Activated CD8-positive, alpha-beta memory T cell treated with anti-CD3 and anti-CD28 coated beads, Interleukin-2, amount 50 U/mL, for 24 hours (primary cell): Measurements from ENCODE around the gene RNF183.
"Not testable (repeated sequence)": the region's sequence is repeated elsewhere in the genome, so short reads cannot be mapped to it uniquely, and the experiment has no call there.

Experiments used
- DNase-seq: peaks from one replicate; pipeline ENCODE4 v3.0.0-alpha.2; 2020; ENCODE audit errors: extremely low read depth

The RNF183 gene

GRCh38 chr9:113316030-113316429, 12.9 kb upstream of the RNF183 start:
- no peak for DNase-seq

GRCh38 chr9:113315231-113315630, 12.1 kb upstream of the RNF183 start:
- DNase-seq: no peak

GRCh38 chr9:113313261-113313660, 10.1 kb upstream of the RNF183 start:
- no peak for DNase-seq

- DNase-seq: no peak
Measured at GRCh38 chr9:113311961-113312360, 8.8 kb upstream of the RNF183 start.

GRCh38 chr9:113310538-113310937, 7.4 kb upstream of the RNF183 start:
- no peak for DNase-seq

GRCh38 chr9:113309204-113309813, 6.1 kb upstream of the RNF183 start:
- DNase-seq: no peak

- no peak for DNase-seq
Measured at GRCh38 chr9:113307396-113307975, 4.3 kb upstream of the RNF183 start.

GRCh38 chr9:113306566-113306965, 3.4 kb upstream of the RNF183 start:
- no peak for DNase-seq

GRCh38 chr9:113301548-113301947, 1.6 kb downstream of the RNF183 start:
- DNase-seq: no peak

GRCh38 chr9:113299800-113300292, 3.3 kb downstream of the RNF183 start:
- DNase-seq: no peak

GRCh38 chr9:113298924-113299770, 4.0 kb downstream of the RNF183 start:
- no peak for DNase-seq

GRCh38 chr9:113298311-113298710, 4.9 kb downstream of the RNF183 start:
- no peak for DNase-seq

GRCh38 chr9:113296796-113297558, 6.2 kb downstream of the RNF183 start:
- DNase-seq: no peak

GRCh38 chr9:113296247-113296646, 6.9 kb downstream of the RNF183 start:
- DNase-seq: not testable (repeated sequence)

GRCh38 chr9:113293285-113293878, 9.8 kb downstream of the RNF183 start:
- no peak for DNase-seq

GRCh38 chr9:113290052-113290607, 13.0 kb downstream of the RNF183 start:
- DNase-seq: no peak

- DNase-seq: no peak
Measured at GRCh38 chr9:113289091-113289490, 14.1 kb downstream of the RNF183 start.

- no peak for DNase-seq
Measured at GRCh38 chr9:113281356-113281755, 21.8 kb downstream of the RNF183 start.

- no peak for DNase-seq
Measured at GRCh38 chr9:113278840-113279239, 24.3 kb downstream of the RNF183 start.

- DNase-seq: peak; percentile 92
Measured at GRCh38 chr9:113275157-113276131, 27.7 kb downstream of the RNF183 start, which contains the start of the genes CDC26 and PRPF4. TSS of gene CDC26 (minus strand) at chr9:113275572. CDS start at chr9:113272507, 3,065 bp downstream. TSS of gene PRPF4 (plus strand) at chr9:113275658. CDS start at chr9:113275744, 86 bp downstream.
